Dermis microvascular lymphatic vessel endothelial cell (primary cell): ENCODE results near the gene FREM2. TPM values are rescaled to one million over a fixed set of nuclear protein-coding genes. Genes with fewer than 3 reads are reported as not detected.

Source experiments
- DNase-seq, 2 donors: peaks; one replicate each; pipeline versions ENCODE4 v3.0.0 to v3.0.0-alpha.2; 2010; ENCODE audit warnings: low read depth in 2 of 2
- total RNA-seq: library from RNA; depleted of rRNA; stranded (reverse); fragments of >200 nt; gene quantifications from 2 replicates; pipeline ENCODE4 v1.2.1, GENCODE V29; 2014

The FREM2 gene
- total RNA-seq, 1 donor from 2014 or later: not detected

- no peak for DNase-seq
Measured at GRCh38 chr13:38685974-38686576, 802 bp upstream of the FREM2 start.

- no peak for DNase-seq
Measured at GRCh38 chr13:38687246-38688229, 661 bp downstream of the FREM2 start.

GRCh38 chr13:38688674-38689073 lies 1.8 kb downstream of the FREM2 start:
- DNase-seq: no peak

- DNase-seq: no peak
Measured at GRCh38 chr13:38690231-38690630, 3.4 kb downstream of the FREM2 start.

- no peak for DNase-seq
Measured at GRCh38 chr13:38693168-38693567, 6.3 kb downstream of the FREM2 start.

- DNase-seq: no peak
Measured at GRCh38 chr13:38693641-38694040, 6.8 kb downstream of the FREM2 start.

- no peak for DNase-seq
Measured at GRCh38 chr13:38697197-38697596, 10.3 kb downstream of the FREM2 start.

GRCh38 chr13:38697628-38698333 lies 10.9 kb downstream of the FREM2 start:
- no peak for DNase-seq

- no peak for DNase-seq
Measured at GRCh38 chr13:38700051-38700450, 13.2 kb downstream of the FREM2 start.

GRCh38 chr13:38702669-38703068 lies 15.8 kb downstream of the FREM2 start:
- no peak for DNase-seq

- DNase-seq: no peak
Measured at GRCh38 chr13:38703255-38703654, 16.4 kb downstream of the FREM2 start.

GRCh38 chr13:38705365-38705764 lies 18.5 kb downstream of the FREM2 start:
- DNase-seq: no peak

- no peak for DNase-seq
Measured at GRCh38 chr13:38707460-38707859, 20.6 kb downstream of the FREM2 start.

GRCh38 chr13:38713046-38713445 lies 26.2 kb downstream of the FREM2 start:
- DNase-seq: no peak

- DNase-seq: no peak
Measured at GRCh38 chr13:38718374-38718773, 31.5 kb downstream of the FREM2 start.

- DNase-seq: no peak
Measured at GRCh38 chr13:38730332-38730731, 43.5 kb downstream of the FREM2 start.

GRCh38 chr13:38733146-38733545 lies 46.3 kb downstream of the FREM2 start:
- no peak for DNase-seq

GRCh38 chr13:38735665-38736440 lies 49.0 kb downstream of the FREM2 start:
- no peak for DNase-seq

- no peak for DNase-seq
Measured at GRCh38 chr13:38743466-38743865, 56.6 kb downstream of the FREM2 start.

- DNase-seq: no peak
Measured at GRCh38 chr13:38752686-38753085, 65.8 kb downstream of the FREM2 start.

GRCh38 chr13:38753878-38754277 lies 67.0 kb downstream of the FREM2 start:
- DNase-seq: no peak
